Raji (cell line): ENCODE results near the gene TNFAIP2.

Experiments used
- POLR2A ChIP-seq: IDR thresholded peaks from 2 replicates; pipeline ENCODE4 v1.6.1; 2011; ENCODE audit warnings: low read depth, low read length, control low read depth; ENCODE audit not compliant: insufficient read depth

Gene TNFAIP2

GRCh38 chr14:103090481-103091020 lies 32.7 kb upstream of the TNFAIP2 start:
- TF ChIP-seq POLR2A: no peak

GRCh38 chr14:103091041-103091882 lies 32.0 kb upstream of the TNFAIP2 start:
- no peak for TF ChIP-seq POLR2A

GRCh38 chr14:103091883-103092222 lies 31.4 kb upstream of the TNFAIP2 start:
- TF ChIP-seq POLR2A: no peak

GRCh38 chr14:103093856-103094405 lies 29.3 kb upstream of the TNFAIP2 start:
- no peak for TF ChIP-seq POLR2A

GRCh38 chr14:103094406-103095209 lies 28.7 kb upstream of the TNFAIP2 start, which contains the start of gene EXOC3L4:
TSS of gene EXOC3L4 (plus strand) at chr14:103094725. CDS start at chr14:103100220, 5,495 bp downstream.
- TF ChIP-seq POLR2A: no peak

GRCh38 chr14:103095210-103095778 lies 28.0 kb upstream of the TNFAIP2 start:
- TF ChIP-seq POLR2A: no peak

- no peak for TF ChIP-seq POLR2A
Measured at GRCh38 chr14:103096387-103096786, 26.9 kb upstream of the TNFAIP2 start.

- no peak for TF ChIP-seq POLR2A
Measured at GRCh38 chr14:103097244-103097993, 25.8 kb upstream of the TNFAIP2 start.

- TF ChIP-seq POLR2A: no peak
Measured at GRCh38 chr14:103097994-103098957, 25.0 kb upstream of the TNFAIP2 start.

GRCh38 chr14:103099081-103099732 lies 24.1 kb upstream of the TNFAIP2 start:
- TF ChIP-seq POLR2A: no peak

- no peak for TF ChIP-seq POLR2A
Measured at GRCh38 chr14:103099733-103100280, 23.5 kb upstream of the TNFAIP2 start.

- no peak for TF ChIP-seq POLR2A
Measured at GRCh38 chr14:103100281-103101121, 22.8 kb upstream of the TNFAIP2 start.
